Neuronal stem cell (in vitro differentiated cells): ENCODE data around the gene RPS6KC1.
"Not testable (repeated sequence)": the region's sequence is repeated elsewhere in the genome, so short reads cannot be mapped to it uniquely, and the experiment has no call there.

Experiments used
- DNase-seq: peaks from one replicate; pipeline ENCODE4 v3.0.0-alpha.2; 2013; ENCODE audit warnings: low spot score
- H2AFZ ChIP-seq: one replicate; pipeline ENCODE4 v1.6.1; 2013; ENCODE audit warnings: mild to moderate bottlenecking, low read length, inconsistent platforms
- H2AK5ac ChIP-seq: 2 replicates; pipeline ENCODE4 v1.6.1; 2013; ENCODE audit warnings: low read depth, mild to moderate bottlenecking, inconsistent platforms, low read length, moderate library complexity, mixed read lengths
- H2BK120ac ChIP-seq: 2 replicates; pipeline ENCODE4 v1.6.1; 2013; ENCODE audit warnings: low read depth, mild to moderate bottlenecking, inconsistent platforms, low read length, moderate library complexity, mixed read lengths
- H2BK12ac ChIP-seq: one replicate; pipeline ENCODE4 v1.6.1; 2013; ENCODE audit warnings: low read length, inconsistent platforms
- H2BK15ac ChIP-seq: 2 replicates; pipeline ENCODE4 v1.6.1; 2013; ENCODE audit warnings: mild to moderate bottlenecking, low read length, inconsistent platforms, mixed read lengths
- H2BK5ac ChIP-seq: one replicate; pipeline ENCODE4 v1.6.1; 2013; ENCODE audit warnings: inconsistent platforms, mild to moderate bottlenecking, low read length, moderate library complexity
- H3K14ac ChIP-seq: one replicate; pipeline ENCODE4 v1.6.1; 2013; ENCODE audit warnings: low read length, inconsistent platforms
- H3K18ac ChIP-seq: 2 replicates; pipeline ENCODE4 v1.6.1; 2013; ENCODE audit warnings: low read length, inconsistent platforms
- H3K23ac ChIP-seq: 2 replicates; pipeline ENCODE4 v1.6.1; 2013; ENCODE audit warnings: low read depth, mild to moderate bottlenecking, mixed read lengths, low read length, inconsistent platforms; ENCODE audit not compliant: poor library complexity
- H3K27ac ChIP-seq: replicated peaks from 3 replicates; pipeline ENCODE4 v1.5.1; 2013; ENCODE audit warnings: low read length, inconsistent platforms
- H3K27me3 ChIP-seq, 3 experiments: 2 replicates each; pipeline ENCODE4 v1.6.1; 2013; ENCODE audit warnings: low read length in 3 of 3, mild to moderate bottlenecking in 2 of 3, inconsistent platforms in 1 of 3, low read depth in 1 of 3, mixed read lengths in 1 of 3, moderate library complexity in 1 of 3; ENCODE audit not compliant: control insufficient read depth in 3 of 3, insufficient read depth in 3 of 3
- H3K36me3 ChIP-seq, 2 donors: replicated peaks in 1 of 2; 2 replicates each; pipeline ENCODE4 v1.6.1; 2013; ENCODE audit warnings: low read length in 2 of 2; ENCODE audit not compliant: control insufficient read depth in 2 of 2, insufficient read depth in 2 of 2
- H3K4ac ChIP-seq: 2 replicates; pipeline ENCODE4 v1.6.1; 2013; ENCODE audit warnings: inconsistent platforms, mild to moderate bottlenecking, low read length, moderate library complexity
- H3K4me1 ChIP-seq, 2 donors: 1 replicate in 1 of 2; 2 replicates in 1 of 2; pipeline ENCODE4 v1.6.1; 2013; ENCODE audit warnings: low read length in 2 of 2, low read depth in 1 of 2; ENCODE audit not compliant: control insufficient read depth in 2 of 2, insufficient read depth in 1 of 2
- H3K4me2 ChIP-seq: one replicate; pipeline ENCODE4 v1.6.1; 2013; ENCODE audit warnings: mild to moderate bottlenecking, low read length, inconsistent platforms; ENCODE audit not compliant: insufficient read depth, poor library complexity, severe bottlenecking
- H3K4me3 ChIP-seq, 2 donors: 2 replicates each; pipeline ENCODE4 v1.5.1; 2013; ENCODE audit warnings: low read length in 2 of 2, mild to moderate bottlenecking in 2 of 2, inconsistent platforms in 1 of 2, moderate library complexity in 1 of 2
- H3K79me1 ChIP-seq: one replicate; pipeline ENCODE4 v1.6.1; 2013; ENCODE audit warnings: low read depth, mild to moderate bottlenecking, inconsistent platforms, low read length, moderate library complexity
- H3K9ac ChIP-seq: one replicate; pipeline ENCODE4 v1.6.1; 2013; ENCODE audit warnings: mild to moderate bottlenecking, low read depth, low read length, inconsistent platforms; ENCODE audit not compliant: poor library complexity
- H3K9me3 ChIP-seq, 2 donors: replicated peaks in 1 of 2; 2 replicates each; pipeline versions ENCODE3 to v1.6.1; 2013; ENCODE audit warnings: low read length in 2 of 2, mild to moderate bottlenecking in 2 of 2, inconsistent platforms in 1 of 2, low read depth in 1 of 2, mixed read lengths in 1 of 2, moderate library complexity in 1 of 2; ENCODE audit not compliant: control insufficient read depth in 2 of 2, insufficient read depth in 1 of 2
- H4K8ac ChIP-seq: one replicate; pipeline ENCODE4 v1.6.1; 2013; ENCODE audit warnings: low read depth, mild to moderate bottlenecking, inconsistent platforms, low read length, moderate library complexity
- H4K91ac ChIP-seq: one replicate; pipeline ENCODE4 v1.6.1; 2013; ENCODE audit warnings: low read length, low read depth, mild to moderate bottlenecking, inconsistent platforms; ENCODE audit not compliant: poor library complexity
- WGBS, 2 donors: extraction: QIAGEN DNeasy Blood & Tissue Kit; methylation state at CpG; one replicate each; pipeline ENCODE4 v1.1.7; 2013; ENCODE audit warnings: missing lambda C conversion rate in 2 of 2, mixed read lengths in 1 of 2; ENCODE audit not compliant: insufficient read length in 2 of 2, insufficient replicate concordance in 1 of 2; ENCODE audit errors: extremely low coverage in 2 of 2; 5-methylcytosine and 5-hydroxymethylcytosine counted together

Gene RPS6KC1

GRCh38 chr1:213100565-213100964 is 49.5 kb downstream of the RPS6KC1 start:
- not testable (repeated sequence) for H4K91ac ChIP-seq, H2BK12ac ChIP-seq, H2BK15ac ChIP-seq, H3K9me3 ChIP-seq, H3K4me1 ChIP-seq, H3K18ac ChIP-seq, DNase-seq, H3K36me3 ChIP-seq, H3K4me2 ChIP-seq, H2BK120ac ChIP-seq, H3K23ac ChIP-seq, H2AFZ ChIP-seq, H3K27me3 ChIP-seq, H3K14ac ChIP-seq, H3K4me3 ChIP-seq, H3K4ac ChIP-seq, H3K27ac ChIP-seq, H3K9ac ChIP-seq, H3K79me1 ChIP-seq, H2BK5ac ChIP-seq, H2AK5ac ChIP-seq, H4K8ac ChIP-seq
- no CpG with 5 or more reads among the region's 4 CpGs for WGBS, 2 donors

DNA sequence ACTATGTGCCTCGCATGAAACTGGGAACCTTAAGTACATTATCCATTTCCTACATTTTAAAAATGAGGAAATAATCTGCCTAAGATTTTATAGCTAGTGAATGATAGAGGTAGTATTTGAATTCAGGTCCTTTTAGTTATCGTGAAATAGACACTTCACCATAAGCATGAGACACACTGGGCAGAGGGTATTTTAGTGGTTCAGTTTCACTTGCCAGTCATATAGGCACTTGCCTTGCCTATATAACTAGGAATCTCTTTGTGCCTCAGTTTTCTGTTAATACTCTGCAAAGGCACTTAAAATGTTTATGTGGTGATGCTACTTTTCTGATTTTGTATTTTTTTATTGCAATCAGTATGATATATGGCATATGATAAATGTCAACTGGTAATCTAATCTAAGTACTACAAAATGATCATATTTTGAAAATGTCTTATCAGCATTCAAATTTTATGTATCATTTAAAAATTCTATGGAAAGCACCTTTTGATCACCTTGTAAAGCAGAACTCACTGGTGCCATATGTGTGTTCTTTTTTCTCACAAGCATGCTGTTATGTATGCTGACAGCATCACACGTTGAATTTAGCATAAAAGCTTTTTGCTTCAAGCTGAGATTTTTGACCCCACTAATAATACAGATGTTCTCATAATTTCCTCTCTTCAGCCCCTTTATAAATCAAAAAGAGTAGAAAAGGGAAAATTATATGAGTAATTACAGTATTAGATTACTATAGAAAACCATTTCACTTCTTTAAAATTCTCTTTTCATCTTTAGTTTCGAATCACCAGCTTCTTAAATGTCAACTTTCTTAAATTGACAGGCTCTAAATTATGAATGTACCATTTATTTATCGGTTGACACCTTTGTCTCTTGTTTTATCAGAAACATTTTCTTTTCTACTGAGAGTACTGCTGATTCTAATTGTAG is 52.6 kb downstream of the RPS6KC1 start:
- H2BK12ac ChIP-seq, result no peak overlapping the region
- H4K8ac ChIP-seq, result no peak overlapping the region
- no peaks in the 10 kb centered on the region for H3K4me1 ChIP-seq
- H3K18ac ChIP-seq, result no peak overlapping the region
- WGBS, 2 donors, result no CpG with 5 or more reads among the region's 5 CpGs
- no peak overlapping the region for H2AFZ ChIP-seq
- DNase-seq, result no peak
- H3K14ac ChIP-seq, result no peak overlapping the region
- no peak overlapping the region for H3K4ac ChIP-seq
- no peaks in the 10 kb centered on the region for H3K79me1 ChIP-seq
- no peak overlapping the region for H3K23ac ChIP-seq
- no peak overlapping the region for H2BK5ac ChIP-seq
- H2BK15ac ChIP-seq, result no peak overlapping the region
- H3K36me3 ChIP-seq, result no peaks in the 10 kb centered on the region
- H2AK5ac ChIP-seq, result no peak overlapping the region
- H3K4me3 ChIP-seq, result no peak overlapping the region
- peaks cover 0 to 1% of the 10 kb centered on the region in 2 donors for H3K9me3 ChIP-seq
- no peak overlapping the region for H3K9ac ChIP-seq
- H3K27ac ChIP-seq, result no peak overlapping the region
- no peak overlapping the region for H2BK120ac ChIP-seq
- no peak overlapping the region for H4K91ac ChIP-seq
- no peak overlapping the region for H3K4me2 ChIP-seq
- no peaks in the 10 kb centered on the region for H3K27me3 ChIP-seq

DNA sequence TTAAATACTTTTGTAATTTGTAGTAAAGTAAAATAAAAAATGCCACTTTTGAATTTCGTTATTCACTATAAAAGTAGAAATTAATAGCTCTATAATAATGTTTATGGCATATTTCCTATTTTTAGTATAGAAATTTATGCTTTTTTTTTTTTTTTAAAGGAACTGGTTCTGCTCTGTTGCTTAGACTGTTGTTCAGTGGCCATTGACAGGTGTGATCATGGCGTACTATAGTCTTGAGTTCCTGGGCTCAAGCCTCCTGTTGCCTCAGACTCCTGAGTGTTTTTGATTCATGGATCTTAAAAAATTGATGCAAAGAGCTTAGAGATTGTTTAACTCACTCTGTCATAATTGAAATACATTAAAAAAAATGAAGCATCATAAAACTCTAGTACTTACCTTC is 53.6 kb downstream of the RPS6KC1 start:
- no peak overlapping the region for H3K18ac ChIP-seq
- H3K9ac ChIP-seq, result no peak overlapping the region
- H2BK15ac ChIP-seq, result no peak overlapping the region
- DNase-seq, result no peak
- no peak overlapping the region for H4K91ac ChIP-seq
- H3K9me3 ChIP-seq, result peaks cover 0 to 1% of the 10 kb centered on the region in 2 donors
- no peak overlapping the region for H3K4me2 ChIP-seq
- no peak overlapping the region for H2BK5ac ChIP-seq
- H4K8ac ChIP-seq, result no peak overlapping the region
- H2AK5ac ChIP-seq, result no peak overlapping the region
- no peak overlapping the region for H3K23ac ChIP-seq
- H3K4ac ChIP-seq, result no peak overlapping the region
- WGBS, 2 donors, result no CpG with 5 or more reads among the region's 2 CpGs
- H3K36me3 ChIP-seq, result no peaks in the 10 kb centered on the region
- H2BK12ac ChIP-seq, result no peak overlapping the region
- H3K14ac ChIP-seq, result no peak overlapping the region
- H2AFZ ChIP-seq, result no peak overlapping the region
- no peak overlapping the region for H3K27ac ChIP-seq
- H3K4me3 ChIP-seq, result no peak overlapping the region
- H3K4me1 ChIP-seq, result no peaks in the 10 kb centered on the region
- H3K27me3 ChIP-seq, result no peaks in the 10 kb centered on the region
- no peaks in the 10 kb centered on the region for H3K79me1 ChIP-seq
- H2BK120ac ChIP-seq, result no peak overlapping the region

- no peak overlapping the region for H2BK5ac ChIP-seq
- WGBS, 2 donors, result no CpG with 5 or more reads among the region's 1 CpG
- no peak for DNase-seq
Observed at GRCh38 chr1:213106298-213106697, 55.3 kb downstream of the RPS6KC1 start.

More at GRCh38 chr1:213106298-213106697, 55.3 kb downstream of the RPS6KC1 start:
- Histone ChIP-seq H3K27me3 (no peaks in the 10 kb centered on the region), H4K91ac (no peak overlapping the region), H2AK5ac (no peak overlapping the region), H3K27ac (no peak overlapping the region), H2BK15ac (no peak overlapping the region), H3K4me2 (no peak overlapping the region), H3K79me1 (no peaks in the 10 kb centered on the region), H4K8ac (no peak overlapping the region), H3K9ac (no peak overlapping the region), H2AFZ (no peak overlapping the region), H2BK12ac (no peak overlapping the region), H3K18ac (no peak overlapping the region), H3K4me1 (peaks cover 0 to 2% of the 10 kb centered on the region in 2 donors), H3K9me3 (peaks cover 0 to 1% of the 10 kb centered on the region in 2 donors), H3K4me3 (no peak overlapping the region), H3K36me3 (no peaks in the 10 kb centered on the region), H3K23ac (no peak overlapping the region), H3K14ac (no peak overlapping the region), H3K4ac (no peak overlapping the region), H2BK120ac (no peak overlapping the region)
